NCI-H748 (cell line): Measurements from ENCODE around the gene SLC7A10.

Source experiments
- DNase-seq: peaks from one replicate; lab custom pipeline; 2025; ENCODE audit not compliant: unreplicated experiment; lab: John Stamatoyannopoulos, UW

The SLC7A10 gene

GRCh38 chr19:33255781-33256180, 30.1 kb upstream of the SLC7A10 start:
- DNase-seq = no peak

GRCh38 chr19:33254245-33254824, 28.7 kb upstream of the SLC7A10 start:
- DNase-seq = no peak

DNA sequence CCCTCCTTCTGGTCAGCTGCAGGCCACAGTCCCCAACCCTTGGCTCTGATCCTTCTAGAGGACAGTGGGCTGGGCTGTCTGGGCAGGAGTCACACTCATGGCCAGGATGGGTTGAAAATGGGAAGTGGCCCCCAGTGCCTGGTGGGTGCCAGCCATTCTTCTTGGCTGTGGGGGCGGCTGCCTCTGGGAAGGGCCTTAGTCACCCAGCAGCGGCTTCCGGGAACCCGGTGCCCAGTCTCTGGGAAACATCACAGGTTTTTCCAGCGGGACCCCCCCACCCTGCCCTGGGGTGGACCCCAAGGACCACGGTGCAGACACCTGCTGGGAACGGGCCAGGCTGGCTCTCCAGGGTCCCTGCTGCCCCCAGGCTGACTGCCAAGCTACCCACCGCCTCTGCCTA, 27.3 kb upstream of the SLC7A10 start:
- DNase-seq = no peak

- no peak for DNase-seq
Observed at GRCh38 chr19:33252418-33252962, 26.8 kb upstream of the SLC7A10 start.

DNA sequence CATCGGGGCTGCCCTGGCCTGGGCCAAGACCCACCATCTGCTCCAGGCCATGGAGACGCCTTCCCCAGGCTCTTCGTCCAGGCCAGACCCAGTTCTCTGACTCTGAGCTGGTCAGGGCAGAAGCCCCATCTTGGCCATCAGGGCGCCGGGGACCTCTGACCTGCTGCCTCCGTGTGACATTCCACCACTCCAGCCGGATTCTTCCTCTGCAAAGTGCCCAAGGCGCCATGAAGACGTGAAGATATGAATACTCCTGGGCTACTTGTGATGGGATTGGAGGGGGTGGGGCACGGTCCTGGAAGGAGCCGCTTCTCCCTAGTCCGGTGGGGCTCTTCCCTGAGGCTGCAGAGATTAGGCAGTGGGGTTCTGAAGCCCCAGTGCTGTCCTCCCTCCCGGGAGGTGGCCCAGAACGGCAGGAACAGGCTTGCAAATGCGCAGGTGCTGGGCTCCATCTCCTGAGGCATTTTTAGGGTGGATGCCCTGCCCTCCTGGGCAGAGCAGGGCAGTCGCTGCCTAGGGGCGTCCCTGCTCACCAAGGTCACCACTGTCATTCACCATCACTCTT, 26.0 kb upstream of the SLC7A10 start:
- DNase-seq = no peak

DNA sequence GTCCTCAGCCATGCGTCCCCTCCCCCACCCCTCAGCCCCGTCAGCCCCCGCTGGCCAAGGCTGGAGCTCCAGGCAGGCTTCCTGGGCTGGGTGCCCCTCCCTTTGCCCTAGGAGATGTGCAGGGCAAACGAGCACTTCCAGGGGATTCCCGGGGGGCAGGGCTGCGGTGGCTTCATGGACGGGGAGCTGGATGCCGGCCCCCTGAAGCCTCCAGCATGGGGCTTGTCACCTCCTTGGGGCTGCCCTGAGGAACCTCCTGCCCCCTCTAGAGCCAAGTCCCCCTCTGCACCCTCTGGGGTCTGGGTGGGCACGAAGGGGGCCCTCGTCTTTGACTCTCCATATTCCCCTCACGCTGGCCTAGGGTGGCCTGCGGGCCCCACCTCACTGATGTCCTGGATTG, 25.4 kb upstream of the SLC7A10 start:
- DNase-seq = no peak

GRCh38 chr19:33250500-33250899, 24.9 kb upstream of the SLC7A10 start:
- DNase-seq = no peak

DNA sequence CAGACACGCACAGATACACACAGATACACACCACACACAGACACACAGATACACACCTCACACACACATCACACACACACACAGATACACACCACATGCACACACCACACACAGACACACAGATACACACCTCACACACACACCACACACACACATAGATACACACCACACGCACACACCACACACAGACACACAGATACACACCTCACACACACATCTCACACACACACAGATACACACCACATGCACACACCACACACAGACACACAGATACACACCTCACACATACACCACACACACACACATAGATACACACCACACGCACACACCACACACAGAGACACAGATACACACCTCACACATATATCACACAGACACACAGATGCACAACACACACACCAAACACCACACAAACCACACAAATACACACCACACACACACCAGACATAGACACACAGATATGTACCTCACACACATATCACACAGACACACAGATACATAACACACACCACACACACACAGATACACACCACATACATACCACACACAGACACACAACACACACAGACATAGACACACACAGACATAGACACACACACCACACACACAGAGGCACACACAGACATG, 24.2 kb upstream of the SLC7A10 start:
- no peak for DNase-seq

- no peak for DNase-seq
Observed at GRCh38 chr19:33248954-33249613, 23.4 kb upstream of the SLC7A10 start.

DNA sequence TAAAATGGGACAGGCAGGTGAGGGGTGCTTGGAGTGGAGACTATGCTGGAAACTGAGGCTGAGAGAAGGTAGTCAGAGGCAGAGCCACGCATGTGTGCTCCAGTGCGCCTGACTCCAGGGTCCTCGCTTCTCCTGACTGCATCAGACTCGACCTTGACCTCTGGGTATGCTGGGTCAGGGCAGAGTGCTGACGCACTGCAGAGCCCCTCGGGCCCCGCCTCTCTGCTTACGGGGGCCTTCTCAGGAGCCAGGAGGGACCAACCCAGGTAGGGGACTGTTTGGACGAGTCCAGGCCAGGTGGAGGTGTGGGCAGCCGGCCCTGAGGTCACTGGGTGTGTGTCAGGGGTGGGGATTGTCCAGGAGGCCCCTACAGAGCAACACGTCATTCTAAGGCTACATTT, 22.9 kb upstream of the SLC7A10 start:
- DNase-seq = no peak

GRCh38 chr19:33248104-33248503, 22.5 kb upstream of the SLC7A10 start:
- no peak for DNase-seq

GRCh38 chr19:33247441-33247819, 21.8 kb upstream of the SLC7A10 start:
- DNase-seq = no peak

DNA sequence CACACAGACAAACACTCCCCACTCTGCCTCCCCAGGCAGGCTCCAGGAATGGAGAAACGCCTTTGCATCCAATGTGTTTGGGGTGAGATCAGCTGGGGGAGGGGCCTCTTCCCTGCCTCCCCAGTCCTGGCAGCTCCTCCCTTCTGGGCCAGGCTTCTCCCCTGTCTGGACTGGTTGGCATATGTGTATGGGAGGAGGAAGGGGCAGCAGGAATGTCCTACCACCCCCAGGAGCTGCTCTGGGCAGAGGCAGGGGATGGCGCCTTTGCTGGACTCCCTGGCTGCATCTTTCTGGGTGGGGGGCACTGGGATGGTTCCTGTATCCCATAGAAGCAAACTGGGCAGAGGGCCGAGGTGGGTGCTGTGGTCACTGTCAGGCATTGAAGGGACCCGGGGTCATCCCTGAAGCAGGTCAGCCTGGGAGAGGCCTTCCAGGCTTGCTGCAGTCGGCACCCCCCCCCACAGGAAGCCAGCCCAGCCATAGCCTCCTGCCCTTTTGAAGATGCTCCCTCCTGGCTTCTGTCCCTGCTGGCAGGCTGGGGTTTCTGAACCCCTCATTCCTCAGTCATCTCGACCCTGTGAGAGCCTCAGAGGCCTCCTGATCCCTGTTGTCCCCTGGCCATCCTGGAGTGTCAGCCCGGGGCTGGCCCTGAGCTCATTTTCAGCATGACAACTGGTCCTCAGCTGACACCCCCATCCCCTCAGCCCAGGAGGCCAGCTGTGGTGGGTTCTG, 21.2 kb upstream of the SLC7A10 start:
- no peak for DNase-seq

GRCh38 chr19:33245948-33246708, 20.5 kb upstream of the SLC7A10 start:
- no peak for DNase-seq

GRCh38 chr19:33242911-33243310, 17.3 kb upstream of the SLC7A10 start:
- no peak for DNase-seq

DNA sequence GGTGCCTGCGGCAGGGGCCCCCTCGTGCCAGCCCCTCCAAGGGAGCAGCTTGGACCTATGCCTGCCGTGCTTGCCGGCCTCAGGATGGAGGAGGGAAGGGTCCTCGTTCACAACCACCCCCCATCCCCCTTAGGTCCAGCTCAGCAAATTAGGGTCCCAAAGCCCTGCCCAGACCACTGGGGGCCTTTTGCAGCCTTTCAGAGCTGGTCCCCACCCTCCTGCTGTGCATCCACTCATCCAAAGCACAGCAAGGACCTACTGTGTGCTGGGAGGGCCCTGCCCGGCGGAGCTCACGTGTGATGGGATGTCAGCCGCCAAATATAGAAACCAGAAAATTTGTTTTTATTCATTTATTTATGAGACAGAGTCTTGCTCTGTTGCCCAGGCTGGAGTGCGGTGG, 16.5 kb upstream of the SLC7A10 start:
- DNase-seq = no peak

DNA sequence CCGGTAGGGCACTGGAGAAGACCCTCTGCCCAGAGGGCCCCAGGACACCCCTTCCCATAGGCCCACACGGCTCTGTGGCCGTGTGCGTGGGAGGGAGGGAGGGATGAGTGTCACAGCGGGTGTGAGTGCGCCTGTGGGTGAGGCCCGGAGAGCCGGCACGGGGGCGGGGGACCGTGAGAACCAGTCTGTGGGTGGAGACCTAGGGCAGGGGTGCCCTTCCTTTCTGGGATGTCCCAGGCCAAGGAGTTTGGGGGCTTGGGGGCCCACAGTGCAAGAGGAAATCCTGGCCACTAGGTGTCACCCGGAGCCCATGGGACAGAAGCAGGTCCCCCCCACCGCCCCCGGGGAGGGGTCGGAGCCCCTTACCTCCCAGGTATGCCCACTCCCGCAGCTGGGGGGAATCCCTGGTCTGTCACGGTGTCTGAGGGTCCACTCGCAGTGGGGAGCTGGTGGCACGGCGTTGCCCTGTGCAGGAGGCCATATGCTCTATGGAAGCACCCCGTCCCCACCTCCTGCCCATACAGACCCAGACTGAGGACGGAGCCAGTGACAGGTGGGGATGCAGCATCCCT, 16.0 kb upstream of the SLC7A10 start:
- DNase-seq = no peak

- no peak for DNase-seq
Observed at GRCh38 chr19:33241091-33241529, 15.5 kb upstream of the SLC7A10 start.

- DNase-seq = no peak
Observed at GRCh38 chr19:33240181-33240771, 14.6 kb upstream of the SLC7A10 start.
